Mesenchymal stem cell (in vitro differentiated cells and primary cell): ENCODE data around the gene CHST11.

ENCODE experiments used
- DNase-seq: peaks from one replicate; pipeline ENCODE4 v3.0.0-alpha.2; 2013
- H2AFZ ChIP-seq: one replicate; pipeline ENCODE4 v1.6.1; 2013; ENCODE audit warnings: low read depth, mild to moderate bottlenecking, control low read depth, inconsistent platforms, low read length, moderate library complexity
- H2AK5ac ChIP-seq: 2 replicates; pipeline ENCODE4 v1.6.1; 2013; ENCODE audit warnings: low read length, moderate library complexity, mild to moderate bottlenecking, inconsistent platforms; ENCODE audit not compliant: severe bottlenecking
- H2BK120ac ChIP-seq: one replicate; pipeline ENCODE4 v1.6.1; 2013; ENCODE audit warnings: low read depth, mild to moderate bottlenecking, inconsistent platforms, low read length, moderate library complexity
- H2BK12ac ChIP-seq, 2 experiments: one replicate each; pipeline ENCODE4 v1.6.1; 2013; ENCODE audit warnings: inconsistent platforms in 2 of 2, low read length in 2 of 2, mild to moderate bottlenecking in 2 of 2, moderate library complexity in 2 of 2, control low read depth in 1 of 2
- H2BK15ac ChIP-seq: one replicate; pipeline ENCODE4 v1.6.1; 2013; ENCODE audit warnings: mild to moderate bottlenecking, low read depth, inconsistent platforms; ENCODE audit not compliant: poor library complexity, severe bottlenecking
- H2BK5ac ChIP-seq: 2 replicates; pipeline ENCODE4 v1.6.1; 2013; ENCODE audit warnings: low read depth, mild to moderate bottlenecking, low read length, control low read depth, inconsistent platforms; ENCODE audit not compliant: poor library complexity, severe bottlenecking
- H3K14ac ChIP-seq, 2 experiments: one replicate each; pipeline ENCODE4 v1.6.1; 2013; ENCODE audit warnings: inconsistent platforms in 2 of 2, low read length in 2 of 2, control low read depth in 1 of 2, mild to moderate bottlenecking in 1 of 2, moderate library complexity in 1 of 2
- H3K18ac ChIP-seq, 2 experiments: one replicate each; pipeline ENCODE4 v1.6.1; 2013; ENCODE audit warnings: inconsistent platforms in 2 of 2, low read length in 2 of 2, control low read depth in 1 of 2, low read depth in 1 of 2, mild to moderate bottlenecking in 1 of 2
- H3K23ac ChIP-seq, 2 experiments: one replicate each; pipeline ENCODE4 v1.6.1; 2013; ENCODE audit warnings: inconsistent platforms in 2 of 2, low read length in 2 of 2, mild to moderate bottlenecking in 2 of 2, moderate library complexity in 2 of 2, control low read depth in 1 of 2
- H3K27ac ChIP-seq: 2 replicates; pipeline ENCODE4 v1.5.1; 2013; ENCODE audit warnings: mild to moderate bottlenecking, moderate library complexity, low read length, control low read depth, inconsistent platforms; ENCODE audit not compliant: poor library complexity, severe bottlenecking
- H3K27me3 ChIP-seq, 2 experiments: 2 replicates each; pipeline versions ENCODE4 v1.6.1 to v1.7.0; 2013; ENCODE audit warnings: low read length in 2 of 2, mild to moderate bottlenecking in 2 of 2, moderate library complexity in 2 of 2, control low read depth in 1 of 2, inconsistent platforms in 1 of 2; ENCODE audit not compliant: control insufficient read depth in 1 of 2, insufficient read depth in 1 of 2
- H3K36me3 ChIP-seq, 2 experiments: 2 replicates each; pipeline versions ENCODE4 v1.6.1 to v1.7.0; 2013; ENCODE audit warnings: low read length in 2 of 2, control low read depth in 1 of 2, inconsistent platforms in 1 of 2, low read depth in 1 of 2, mild to moderate bottlenecking in 1 of 2; ENCODE audit not compliant: insufficient read depth in 2 of 2, control insufficient read depth in 1 of 2
- H3K4ac ChIP-seq, 2 experiments: one replicate each; pipeline ENCODE4 v1.6.1; 2013; ENCODE audit warnings: inconsistent platforms in 2 of 2, low read length in 2 of 2, mild to moderate bottlenecking in 2 of 2, moderate library complexity in 2 of 2, control low read depth in 1 of 2, low read depth in 1 of 2
- H3K4me1 ChIP-seq: 2 replicates; pipeline ENCODE4 v1.6.1; 2013; ENCODE audit warnings: low read depth, low read length, control low read depth; ENCODE audit not compliant: control insufficient read depth, insufficient read depth
- H3K4me2 ChIP-seq: 2 replicates; pipeline ENCODE4 v1.6.1; 2013; ENCODE audit warnings: low read length, mild to moderate bottlenecking, inconsistent platforms; ENCODE audit not compliant: poor library complexity, severe bottlenecking
- H3K4me3 ChIP-seq, 2 experiments: 2 replicates each; pipeline versions ENCODE4 v1.5.1 to v1.7.0; 2013; ENCODE audit warnings: low read length in 2 of 2, mild to moderate bottlenecking in 2 of 2, control low read depth in 1 of 2, low read depth in 1 of 2; ENCODE audit not compliant: insufficient read depth in 1 of 2
- H3K79me1 ChIP-seq: replicated peaks from 2 replicates; pipeline ENCODE4 v1.6.1; 2013; ENCODE audit warnings: mild to moderate bottlenecking, control low read depth, low read length, inconsistent platforms; ENCODE audit not compliant: poor library complexity, severe bottlenecking
- H3K9ac ChIP-seq: 2 replicates; pipeline ENCODE4 v1.7.0; 2013; ENCODE audit warnings: mild to moderate bottlenecking, low read length, moderate library complexity
- H3K9me3 ChIP-seq: 2 replicates; pipeline ENCODE4 v1.7.0; 2013; ENCODE audit warnings: mild to moderate bottlenecking, low read length; ENCODE audit not compliant: control insufficient read depth
- H4K8ac ChIP-seq: one replicate; pipeline ENCODE4 v1.6.1; 2013; ENCODE audit warnings: inconsistent platforms, mild to moderate bottlenecking, low read length, moderate library complexity
- H4K91ac ChIP-seq: one replicate; pipeline ENCODE4 v1.6.1; 2013; ENCODE audit warnings: mild to moderate bottlenecking, low read length, inconsistent platforms
- WGBS: methylation state at CpG from one replicate; pipeline ENCODE4 v1.1.7; 2013; ENCODE audit warnings: mixed read lengths; 5-methylcytosine and 5-hydroxymethylcytosine counted together

CHST11 gene

GRCh38 chr12:104799458-104799857 lies 342.7 kb downstream of the CHST11 start:
- Histone ChIP-seq H3K4me2 (no peak overlapping the region), H3K27ac (no peak overlapping the region), H3K18ac (no peak overlapping the region)

GRCh38 chr12:104801005-104801404 lies 344.3 kb downstream of the CHST11 start:
- no peaks in the 10 kb centered on the region for H3K4me1 ChIP-seq
- H3K18ac ChIP-seq: no peak overlapping the region
- H2BK12ac ChIP-seq: no peak overlapping the region
- H3K9ac ChIP-seq: no peak overlapping the region
- no peaks in the 10 kb centered on the region for H3K27me3 ChIP-seq
- H3K4ac ChIP-seq: no peak overlapping the region
- H3K4me2 ChIP-seq: no peak overlapping the region
- H3K36me3 ChIP-seq: no peaks in the 10 kb centered on the region
- no peak overlapping the region for H3K23ac ChIP-seq
- H3K27ac ChIP-seq: no peak overlapping the region
- no peak overlapping the region for H2BK5ac ChIP-seq
- DNase-seq: no peak
- no peak overlapping the region for H2BK15ac ChIP-seq
- H3K79me1 ChIP-seq: no peaks in the 10 kb centered on the region
- no peak overlapping the region for H2AFZ ChIP-seq
- no peak overlapping the region for H4K91ac ChIP-seq
- no peak overlapping the region for H2BK120ac ChIP-seq
- 95% methylated on average over 3 of the region's 4 CpGs for WGBS
- no peak overlapping the region for H4K8ac ChIP-seq
- H2AK5ac ChIP-seq: no peak overlapping the region
- H3K14ac ChIP-seq: no peak overlapping the region
- no peaks in the 10 kb centered on the region for H3K9me3 ChIP-seq
- no peak overlapping the region for H3K4me3 ChIP-seq

More at GRCh38 chr12:104799458-104799857, 342.7 kb downstream of the CHST11 start:
- H3K9ac ChIP-seq: no peak overlapping the region
- H2BK12ac ChIP-seq: no peak overlapping the region
- no peaks in the 10 kb centered on the region for H3K9me3 ChIP-seq
- H2BK5ac ChIP-seq: no peak overlapping the region
- no peak overlapping the region for H2AK5ac ChIP-seq
- 100% methylated on average over 1 of the region's 1 CpG for WGBS
- no peak overlapping the region for H4K8ac ChIP-seq
- H3K14ac ChIP-seq: no peak overlapping the region
- no peaks in the 10 kb centered on the region for H3K36me3 ChIP-seq
- no peaks in the 10 kb centered on the region for H3K79me1 ChIP-seq
- no peaks in the 10 kb centered on the region for H3K27me3 ChIP-seq
- H3K4me3 ChIP-seq: no peak overlapping the region
- no peak overlapping the region for H3K4ac ChIP-seq
- DNase-seq: no peak
- no peak overlapping the region for H2BK120ac ChIP-seq
- no peak overlapping the region for H2AFZ ChIP-seq
- H3K23ac ChIP-seq: no peak overlapping the region
- no peak overlapping the region for H2BK15ac ChIP-seq
- no peaks in the 10 kb centered on the region for H3K4me1 ChIP-seq
- no peak overlapping the region for H4K91ac ChIP-seq

GRCh38 chr12:104801427-104801826 lies 344.7 kb downstream of the CHST11 start:
- Histone ChIP-seq H3K4me3 (no peak overlapping the region), H3K36me3 (no peaks in the 10 kb centered on the region), H3K9ac (no peak overlapping the region), H2AK5ac (no peak overlapping the region), H2BK5ac (no peak overlapping the region), H4K8ac (no peak overlapping the region), H3K27me3 (no peaks in the 10 kb centered on the region), H3K14ac (no peak overlapping the region), H2BK12ac (no peak overlapping the region), H2BK120ac (no peak overlapping the region), H3K9me3 (no peaks in the 10 kb centered on the region), H4K91ac (no peak overlapping the region), H2AFZ (no peak overlapping the region), H2BK15ac (no peak overlapping the region), H3K27ac (no peak overlapping the region), H3K4me2 (no peak overlapping the region), H3K79me1 (no peaks in the 10 kb centered on the region), H3K18ac (no peak overlapping the region), H3K4me1 (no peaks in the 10 kb centered on the region), H3K4ac (no peak overlapping the region), H3K23ac (no peak overlapping the region)
- no peak for DNase-seq

- no peak overlapping the region for H2AFZ ChIP-seq
- WGBS: no CpG with 5 or more reads among the region's 3 CpGs
- no peak overlapping the region for H3K18ac ChIP-seq
- H3K79me1 ChIP-seq: no peaks in the 10 kb centered on the region
- H3K4ac ChIP-seq: no peak overlapping the region
- no peak overlapping the region for H3K4me2 ChIP-seq
- no peak overlapping the region for H3K14ac ChIP-seq
- no peaks in the 10 kb centered on the region for H3K9me3 ChIP-seq
- H3K23ac ChIP-seq: no peak overlapping the region
- no peak overlapping the region for H4K91ac ChIP-seq
- H3K27me3 ChIP-seq: no peaks in the 10 kb centered on the region
- no peak overlapping the region for H3K27ac ChIP-seq
- no peak overlapping the region for H3K9ac ChIP-seq
- H4K8ac ChIP-seq: no peak overlapping the region
- no peaks in the 10 kb centered on the region for H3K36me3 ChIP-seq
- H3K4me3 ChIP-seq: no peak overlapping the region
- H2BK12ac ChIP-seq: no peak overlapping the region
- H3K4me1 ChIP-seq: no peaks in the 10 kb centered on the region
- H2AK5ac ChIP-seq: no peak overlapping the region
- no peak overlapping the region for H2BK120ac ChIP-seq
- H2BK5ac ChIP-seq: no peak overlapping the region
- no peak for DNase-seq
- H2BK15ac ChIP-seq: no peak overlapping the region
These were observed 345.5 kb downstream of the CHST11 start for GRCh38 chr12:104802208-104802607.
